CD4-positive, alpha-beta T cell (primary cell): Measurements from ENCODE around the gene SYNGR3. TPM values are rescaled to one million over a fixed set of nuclear protein-coding genes. Genes with fewer than 3 reads are reported as not detected.

Experiments used
- ATAC-seq: fragments of 200-7000 bp; cut with Tn5 transposase; one replicate; pipeline ENCODE4 v1.10.0; 2022; ENCODE audit warnings: mild to moderate bottlenecking; ENCODE audit not compliant: poor library complexity
- CTCF ChIA-PET: fragments of 350-600 bp; sonication (Branson Sonifier 250); formaldehyde crosslinking; loops from one replicate; lab custom pipeline; 2021; ENCODE audit warnings: antibody characterized with exemption, inconsistent platforms; lab: Charles Lee
- POLR2A ChIA-PET: fragments of 350-600 bp; sonication (Branson Sonifier 250); formaldehyde crosslinking; loops from one replicate; lab custom pipeline; 2021; ENCODE audit warnings: antibody characterized with exemption, inconsistent platforms; lab: Charles Lee
- DNase-seq, 14 experiments: peaks; one replicate each; pipeline ENCODE4 v3.0.0-alpha.2; 2013 to 2020; ENCODE audit warnings: mixed read lengths in 2 of 14
- H3K27ac ChIP-seq, 2 donors: one replicate each; pipeline versions ENCODE4 v1.5.1 to v1.7.0; 2013; ENCODE audit warnings: low read length in 2 of 2, low read depth in 1 of 2, mild to moderate bottlenecking in 1 of 2
- H3K27me3 ChIP-seq, 2 experiments: 1 replicate in 1 of 2; 2 replicates in 1 of 2; pipeline versions ENCODE4 v1.6.1 to v1.7.0; 2013; ENCODE audit warnings: low read length in 2 of 2, control low read depth in 1 of 2, mild to moderate bottlenecking in 1 of 2, moderate library complexity in 1 of 2; ENCODE audit not compliant: insufficient read depth in 2 of 2, control insufficient read depth in 1 of 2
- H3K36me3 ChIP-seq: one replicate; pipeline ENCODE4 v1.6.1; 2013; ENCODE audit warnings: low read length, control low read depth; ENCODE audit not compliant: insufficient read depth
- H3K4me1 ChIP-seq: one replicate; pipeline ENCODE4 v1.6.1; 2013; ENCODE audit warnings: low read length, control low read depth; ENCODE audit not compliant: insufficient read depth
- H3K4me3 ChIP-seq: one replicate; pipeline ENCODE4 v1.5.1; 2013; ENCODE audit warnings: mild to moderate bottlenecking, low read length, moderate library complexity
- H3K9me3 ChIP-seq, 2 experiments: 1 replicate in 1 of 2; 2 replicates in 1 of 2; pipeline versions ENCODE4 v1.6.1 to v1.7.0; 2013; ENCODE audit warnings: low read length in 2 of 2, mild to moderate bottlenecking in 2 of 2, control low read depth in 1 of 2, moderate library complexity in 1 of 2; ENCODE audit not compliant: control insufficient read depth in 1 of 2, insufficient read depth in 1 of 2
- H3K27ac Mint-ChIP-seq: one replicate; pipeline ENCODE4 v1.8.0; 2020; ENCODE audit warnings: mixed read lengths
- H3K27me3 Mint-ChIP-seq: one replicate; pipeline ENCODE4 v1.8.0; 2021; ENCODE audit warnings: mixed read lengths
- H3K36me3 Mint-ChIP-seq: one replicate; pipeline ENCODE4 v1.8.0; 2021; ENCODE audit warnings: low read depth, mixed read lengths
- H3K4me1 Mint-ChIP-seq: one replicate; pipeline ENCODE4 v1.8.0; 2021; ENCODE audit warnings: low read depth, mixed read lengths
- H3K4me3 Mint-ChIP-seq: one replicate; pipeline ENCODE4 v1.8.0; 2020; ENCODE audit warnings: mild to moderate bottlenecking, mixed read lengths
- H3K9me3 Mint-ChIP-seq: one replicate; pipeline ENCODE4 v1.8.0; 2020; ENCODE audit warnings: mixed read lengths
- intact Hi-C, 2 experiments: fragments of 100-400 bp; cut with DNase I in 1 of 2; cut with micrococcal nuclease in 1 of 2; formaldehyde crosslinking; loops; one replicate each; pipeline versions ENCODE4 v1.15.1 to v1.9.0; 2023 to 2025; cut with DNase I, micrococcal nuclease
- total RNA-seq, 174 experiments: library from RNA in 2 of 174; stranded (reverse) in 2 of 174; gene quantifications; one replicate each; pipeline ENCODE4 v1.2.3 and lab custom pipeline; 2021 to 2026
- TF ChIP-seq, protein P1 (sequence below): fragments of 200-600 bp; IDR thresholded peaks from one replicate; pipeline ENCODE4 v1.8.0; 2022; ENCODE audit warnings: antibody characterized with exemption, mild to moderate bottlenecking

The SYNGR3 gene
- total RNA-seq, 2 experiments from 2014 or later, result 3.8 to 3.9 TPM

DNA sequence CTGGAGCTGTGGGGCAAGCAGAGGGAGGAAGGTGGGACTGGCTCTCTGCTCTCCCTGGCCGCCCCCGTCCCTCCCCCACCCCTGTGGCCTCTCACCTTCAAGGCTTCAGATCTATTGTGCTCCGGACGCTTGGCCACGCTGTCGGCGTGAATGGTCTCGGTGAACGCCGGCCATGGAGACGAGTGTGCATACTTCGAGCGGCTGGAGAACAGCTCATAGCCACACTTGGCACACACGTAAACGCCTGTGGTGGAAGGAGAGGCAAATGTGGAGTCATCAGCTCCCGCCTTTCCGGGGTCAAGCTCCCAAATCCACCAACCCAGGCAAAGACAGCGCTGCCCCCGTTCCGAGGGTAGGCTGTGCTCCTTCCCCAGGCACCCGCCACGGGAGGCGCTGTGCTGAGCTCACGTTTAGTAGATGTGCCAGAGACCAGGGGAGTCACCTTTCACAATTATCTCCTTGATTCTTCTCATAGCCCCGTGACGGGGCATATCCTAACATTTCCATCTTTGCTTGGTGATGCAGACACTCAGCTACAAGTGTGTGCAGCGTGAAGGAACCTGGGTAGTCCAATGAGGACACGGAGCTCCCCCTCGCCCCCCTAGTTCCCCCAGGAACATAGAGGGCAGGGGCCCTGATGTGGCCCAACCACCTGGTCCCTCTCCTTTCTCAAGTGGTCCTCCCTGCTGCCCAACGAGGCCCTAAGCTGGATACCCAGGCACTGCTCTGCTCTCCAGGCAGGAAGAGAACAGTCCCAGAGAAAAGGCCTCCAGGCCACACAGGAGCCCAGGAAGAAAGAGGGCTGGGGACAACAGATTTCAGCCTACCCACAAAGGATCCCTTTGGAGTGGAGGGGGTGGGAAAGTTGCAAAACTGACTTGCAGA, 48.4 kb upstream of the SYNGR3 start:
- CTCF ChIA-PET, result no interaction called here
- Mint-ChIP-seq H3K9me3 (no peaks in the 10 kb centered on the region), H3K27me3 (no peaks in the 10 kb centered on the region), H3K27ac (no peak overlapping the region), H3K4me1 (peaks cover 18% of the 10 kb centered on the region), H3K36me3 (peaks cover 13% of the 10 kb centered on the region), H3K4me3 (peak overlapping the region; percentile 93)
- no peaks in the 10 kb centered on the region for H3K27me3 ChIP-seq
- TF ChIP-seq, protein P1, sequence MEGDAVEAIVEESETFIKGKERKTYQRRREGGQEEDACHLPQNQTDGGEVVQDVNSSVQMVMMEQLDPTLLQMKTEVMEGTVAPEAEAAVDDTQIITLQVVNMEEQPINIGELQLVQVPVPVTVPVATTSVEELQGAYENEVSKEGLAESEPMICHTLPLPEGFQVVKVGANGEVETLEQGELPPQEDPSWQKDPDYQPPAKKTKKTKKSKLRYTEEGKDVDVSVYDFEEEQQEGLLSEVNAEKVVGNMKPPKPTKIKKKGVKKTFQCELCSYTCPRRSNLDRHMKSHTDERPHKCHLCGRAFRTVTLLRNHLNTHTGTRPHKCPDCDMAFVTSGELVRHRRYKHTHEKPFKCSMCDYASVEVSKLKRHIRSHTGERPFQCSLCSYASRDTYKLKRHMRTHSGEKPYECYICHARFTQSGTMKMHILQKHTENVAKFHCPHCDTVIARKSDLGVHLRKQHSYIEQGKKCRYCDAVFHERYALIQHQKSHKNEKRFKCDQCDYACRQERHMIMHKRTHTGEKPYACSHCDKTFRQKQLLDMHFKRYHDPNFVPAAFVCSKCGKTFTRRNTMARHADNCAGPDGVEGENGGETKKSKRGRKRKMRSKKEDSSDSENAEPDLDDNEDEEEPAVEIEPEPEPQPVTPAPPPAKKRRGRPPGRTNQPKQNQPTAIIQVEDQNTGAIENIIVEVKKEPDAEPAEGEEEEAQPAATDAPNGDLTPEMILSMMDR, result no peak
- H3K9me3 ChIP-seq, result no peaks in the 10 kb centered on the region
- intact Hi-C loops, result loop anchor here (5.0 kb wide), 3 partner anchors 51 to 174 kb away; partner anchors contain the start of genes NUBP2 (in 1 of the 2) and SPSB3 (in 1 of the 2)
- H3K4me1 ChIP-seq, result peaks cover 28% of the 10 kb centered on the region
- H3K36me3 ChIP-seq, result peaks cover 20% of the 10 kb centered on the region
- DNase-seq (no peak), ATAC-seq (no peak)
- no peak overlapping the region for H3K27ac ChIP-seq
- POLR2A ChIA-PET, result interaction anchor here (1.3 to 2.0 kb wide), 2 partner anchors 20 to 51 kb away, joined by 3 to 4 read pairs; no protein-coding TSS in a partner anchor
- no peak overlapping the region for H3K4me3 ChIP-seq

DNA sequence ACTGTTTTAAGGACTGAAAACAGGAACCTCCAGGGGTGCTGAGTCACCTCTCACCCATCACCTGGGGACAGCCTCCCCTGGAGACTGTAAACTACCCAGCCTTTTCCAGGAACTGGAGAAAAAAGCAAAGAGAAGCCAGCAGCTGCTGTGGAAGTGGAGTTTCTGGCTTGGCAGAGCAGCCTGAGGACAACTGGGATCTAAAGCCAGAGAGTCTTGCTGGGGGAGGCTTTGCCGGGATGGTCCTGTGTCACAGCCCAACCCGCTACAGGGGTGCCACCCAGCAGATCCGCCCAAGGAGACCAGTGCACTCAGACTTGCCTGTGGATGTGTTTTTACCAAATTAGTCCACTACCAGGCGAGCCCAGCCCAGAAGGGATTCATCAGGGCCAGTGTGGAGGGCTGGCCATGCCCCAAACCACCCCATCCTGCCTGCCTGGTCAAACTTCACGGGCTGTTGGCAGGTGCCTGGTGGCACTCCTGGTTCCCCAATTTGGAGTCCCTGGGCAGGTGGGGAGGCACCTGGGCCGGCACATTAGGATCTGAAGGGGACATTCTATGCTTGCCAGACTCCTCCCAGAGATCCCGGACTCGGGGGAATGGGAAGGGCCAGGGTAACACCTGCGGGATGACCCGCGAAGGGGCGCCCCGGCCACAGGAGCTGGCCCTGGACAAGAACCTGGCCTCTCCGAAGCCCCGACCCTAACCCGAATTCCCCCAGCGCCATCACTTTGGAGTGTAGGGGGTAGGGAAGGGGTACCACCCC, 47.5 kb upstream of the SYNGR3 start:
- H3K4me3 ChIP-seq, result peak overlapping the region; percentile 92
- DNase-seq (peak in 1 of 14 experiments; percentile 44), ATAC-seq (no peak)
- Mint-ChIP-seq H3K36me3 (peaks cover 13% of the 10 kb centered on the region), H3K27ac (no peak overlapping the region), H3K9me3 (no peaks in the 10 kb centered on the region), H3K4me3 (peak overlapping the region; percentile 93), H3K4me1 (peaks cover 18% of the 10 kb centered on the region), H3K27me3 (no peaks in the 10 kb centered on the region)
- ChIA-PET POLR2A (interaction anchor here (0.7 to 1.6 kb wide), 3 partner anchors 23 to 115 kb away, joined by 3 to 23 read pairs (median 3); partner anchors contain the start of genes FAHD1, HAGH and RPS2), CTCF (no interaction called here)
- intact Hi-C loops, result loop anchor here (5.0 kb wide), 3 partner anchors 50 to 175 kb away; partner anchors contain the start of genes NUBP2 (in 1 of the 2) and SPSB3 (in 1 of the 2)
- H3K9me3 ChIP-seq, result no peaks in the 10 kb centered on the region
- H3K27ac ChIP-seq, result no peak overlapping the region
- no peaks in the 10 kb centered on the region for H3K27me3 ChIP-seq
- H3K4me1 ChIP-seq, result peaks cover 28% of the 10 kb centered on the region
- TF ChIP-seq, protein P1, result no peak
- H3K36me3 ChIP-seq, result peaks cover 20% of the 10 kb centered on the region
